IPS-NIHi7 (cell line): ENCODE measurements around the gene VPREB3.

Experiments
- DNase-seq: peaks from one replicate; pipeline ENCODE4 v3.0.0; 2012; ENCODE audit warnings: mixed read lengths; ENCODE audit errors: extremely low spot score

The VPREB3 gene

GRCh38 chr22:23754220-23754919 is at the start of gene VPREB3:
Gene VPREB3, minus strand, starts transcription at chr22:23754425. Its CDS starts 62 bp downstream, at chr22:23754363.
- no peak for DNase-seq

GRCh38 chr22:23803001-23803819 is 49.0 kb upstream of the VPREB3 start:
- DNase-seq = no peak

GRCh38 chr22:23801886-23802377 is 47.7 kb upstream of the VPREB3 start:
- no peak for DNase-seq

DNA sequence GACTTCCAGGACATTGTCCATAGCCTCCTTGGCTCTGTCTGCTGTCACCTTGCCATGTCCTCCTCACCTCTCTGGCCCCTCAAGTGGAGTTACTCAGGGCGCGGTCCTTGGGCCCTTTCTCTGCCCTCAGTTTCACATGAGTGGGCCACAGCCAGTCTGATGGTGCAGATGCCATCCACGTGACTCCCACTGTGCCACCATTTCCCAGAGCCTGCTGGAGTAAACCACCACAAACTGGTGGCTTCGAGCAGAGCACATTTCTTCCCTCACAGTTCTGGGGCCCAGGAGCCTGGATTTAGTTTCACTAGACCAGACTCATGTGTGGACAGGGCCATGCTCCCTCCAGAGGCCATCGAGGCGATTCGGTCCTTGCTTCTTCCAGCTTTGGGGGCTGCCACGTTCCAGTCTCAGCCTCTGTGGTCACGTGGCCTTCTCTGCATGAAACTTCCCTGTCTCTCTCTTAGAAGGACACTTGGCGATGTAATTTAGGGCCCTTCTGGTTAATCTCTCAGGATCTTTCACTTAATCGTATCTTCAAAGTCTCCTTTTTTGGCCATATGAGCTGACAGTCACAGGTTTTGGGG is 47.1 kb upstream of the VPREB3 start:
- DNase-seq = no peak

- DNase-seq = no peak
These were observed 46.3 kb upstream of the VPREB3 start for GRCh38 chr22:23800297-23801237.

- no peak for DNase-seq
These were observed 42.2 kb upstream of the VPREB3 start for GRCh38 chr22:23796461-23796860.

GRCh38 chr22:23793326-23793725 is 39.1 kb upstream of the VPREB3 start:
- no peak for DNase-seq

DNA sequence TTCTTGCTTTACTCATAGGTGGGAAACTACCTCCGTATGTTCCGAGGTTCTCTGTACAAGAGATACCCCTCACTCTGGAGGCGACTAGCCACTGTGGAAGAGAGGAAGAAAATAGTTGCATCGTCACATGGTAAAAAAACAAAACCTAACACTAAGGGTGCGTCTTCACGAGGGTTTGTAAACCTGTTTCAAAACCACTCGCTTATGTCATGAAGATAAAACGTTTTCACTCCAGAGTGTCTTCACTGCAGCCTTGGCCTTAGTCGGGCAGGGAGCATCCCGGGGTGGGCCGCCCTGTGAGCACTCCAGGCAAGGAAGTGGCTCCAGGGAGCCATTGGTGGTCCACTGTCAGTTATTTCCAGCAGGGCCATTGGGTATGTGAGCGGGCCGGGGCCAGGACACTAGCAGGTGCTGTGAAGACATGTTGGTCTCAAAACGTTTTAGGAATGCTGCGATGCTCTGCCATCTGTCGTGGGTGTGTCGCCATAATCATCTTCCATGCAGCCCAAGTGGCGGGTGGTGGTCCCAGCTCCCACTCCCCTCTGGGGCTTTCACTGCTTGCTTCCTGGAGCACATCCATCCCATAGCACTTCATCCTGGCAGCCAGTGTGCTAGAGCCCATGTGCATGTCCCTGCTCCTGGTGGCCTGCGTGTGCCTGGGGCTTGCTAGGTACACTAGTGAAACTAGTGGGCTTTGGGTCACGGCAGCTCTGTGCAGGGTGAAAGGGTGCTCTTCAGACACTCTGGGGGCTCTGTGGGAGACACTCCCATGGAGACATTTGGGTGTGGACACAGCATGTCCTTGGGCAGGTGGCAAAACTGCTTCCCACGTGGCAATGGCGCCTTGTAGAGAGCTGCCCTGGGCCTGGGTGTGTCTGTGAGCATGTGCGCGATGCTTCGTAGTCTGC is 37.8 kb upstream of the VPREB3 start:
- DNase-seq = no peak

DNA sequence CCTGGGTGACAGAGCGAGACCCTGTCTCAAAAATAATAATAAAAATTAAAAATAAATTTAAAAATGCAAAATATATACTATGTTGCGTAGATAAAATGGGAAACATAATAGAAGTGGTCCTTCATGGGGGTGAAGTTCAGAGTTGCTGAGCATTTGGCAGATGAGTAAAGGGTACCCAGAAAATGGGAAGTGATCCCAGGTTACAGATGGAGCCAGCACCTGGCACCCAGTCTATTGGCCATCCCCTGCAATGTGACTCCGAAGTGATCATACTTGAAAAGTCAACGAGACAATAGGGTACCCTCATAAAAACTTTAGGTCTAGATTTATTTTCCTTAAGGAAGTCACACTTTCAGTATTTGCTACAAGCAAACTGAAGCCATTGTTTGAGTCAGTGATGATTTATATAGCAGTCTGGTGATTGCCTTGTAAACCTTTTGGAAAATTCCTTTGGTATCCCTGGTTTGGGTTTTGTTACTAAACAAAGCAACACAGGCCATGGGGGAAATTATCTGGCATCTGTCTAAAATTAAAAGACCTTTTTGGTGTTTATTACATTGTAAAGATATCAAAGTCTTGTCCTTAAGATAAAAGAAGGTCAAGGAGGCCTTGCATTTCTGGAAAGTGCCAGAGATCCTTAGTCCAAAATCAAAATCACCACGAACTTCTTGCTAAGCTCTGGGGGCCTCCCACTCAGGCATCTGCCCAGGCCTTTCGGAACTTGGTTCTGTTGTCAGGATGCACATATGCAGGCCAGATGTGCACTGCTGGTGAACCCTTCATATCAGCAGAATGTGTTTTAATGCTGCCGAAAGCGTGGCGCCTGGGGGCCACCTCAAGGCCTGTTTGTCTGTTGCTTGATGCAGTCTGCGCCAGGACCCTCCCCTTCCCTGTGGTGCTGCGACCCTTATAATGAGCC is 36.9 kb upstream of the VPREB3 start:
- DNase-seq = no peak

GRCh38 chr22:23789638-23790037 is 35.4 kb upstream of the VPREB3 start:
- DNase-seq = no peak

DNA sequence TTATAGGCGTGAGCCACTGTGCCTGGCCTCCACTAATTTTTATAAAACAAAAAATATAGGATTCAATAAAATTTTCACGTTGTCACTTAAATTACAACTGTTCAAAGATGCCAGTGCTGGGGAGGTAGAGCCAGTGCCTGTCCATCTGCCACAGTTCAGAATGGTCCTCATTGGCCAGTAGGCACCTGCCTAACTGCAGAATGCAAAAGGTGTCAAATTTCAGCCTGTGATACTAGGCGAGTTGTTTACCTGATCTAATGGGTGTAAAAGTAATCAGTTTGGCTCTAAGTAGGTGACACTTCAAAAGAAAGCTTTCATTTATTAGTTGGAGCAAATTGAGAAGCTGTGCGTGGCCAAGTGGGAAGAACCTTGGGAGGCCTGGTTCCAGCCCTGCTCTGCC is 34.9 kb upstream of the VPREB3 start:
- no peak for DNase-seq

DNA sequence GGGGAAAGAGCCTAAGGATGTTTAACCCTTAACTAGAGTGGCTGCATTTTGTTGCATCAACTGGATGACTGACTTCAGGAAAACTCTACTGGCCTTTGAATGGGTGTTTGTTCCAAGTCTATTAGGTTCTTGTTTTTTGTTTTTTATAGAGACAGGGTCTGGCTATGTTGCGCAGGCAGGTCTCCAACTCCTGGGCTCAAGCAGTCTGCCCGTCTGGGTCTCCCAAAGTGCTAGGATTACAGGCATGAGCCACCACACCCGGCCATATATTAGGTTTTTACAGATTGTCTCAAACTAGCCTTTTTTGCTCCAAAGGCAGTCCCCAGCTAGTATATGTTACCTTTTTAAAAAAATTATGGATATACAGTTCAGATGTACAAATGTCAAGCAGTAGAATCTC is 33.7 kb upstream of the VPREB3 start:
- DNase-seq = no peak

DNA sequence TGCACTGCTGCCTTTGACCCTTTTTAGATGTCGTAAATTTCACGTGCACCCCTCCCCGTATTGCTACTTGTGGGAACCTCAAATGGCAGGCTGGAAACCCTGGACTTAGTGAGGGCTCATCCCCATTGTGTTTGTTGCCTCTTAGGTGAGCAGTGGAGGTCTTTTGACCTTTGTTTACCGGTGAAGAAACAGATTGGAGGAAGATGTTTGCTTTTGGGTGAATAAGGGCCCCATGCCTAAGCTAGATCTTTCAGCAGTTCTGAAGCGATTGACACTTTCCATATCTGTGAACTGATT is 33.3 kb upstream of the VPREB3 start:
- DNase-seq = no peak

DNA sequence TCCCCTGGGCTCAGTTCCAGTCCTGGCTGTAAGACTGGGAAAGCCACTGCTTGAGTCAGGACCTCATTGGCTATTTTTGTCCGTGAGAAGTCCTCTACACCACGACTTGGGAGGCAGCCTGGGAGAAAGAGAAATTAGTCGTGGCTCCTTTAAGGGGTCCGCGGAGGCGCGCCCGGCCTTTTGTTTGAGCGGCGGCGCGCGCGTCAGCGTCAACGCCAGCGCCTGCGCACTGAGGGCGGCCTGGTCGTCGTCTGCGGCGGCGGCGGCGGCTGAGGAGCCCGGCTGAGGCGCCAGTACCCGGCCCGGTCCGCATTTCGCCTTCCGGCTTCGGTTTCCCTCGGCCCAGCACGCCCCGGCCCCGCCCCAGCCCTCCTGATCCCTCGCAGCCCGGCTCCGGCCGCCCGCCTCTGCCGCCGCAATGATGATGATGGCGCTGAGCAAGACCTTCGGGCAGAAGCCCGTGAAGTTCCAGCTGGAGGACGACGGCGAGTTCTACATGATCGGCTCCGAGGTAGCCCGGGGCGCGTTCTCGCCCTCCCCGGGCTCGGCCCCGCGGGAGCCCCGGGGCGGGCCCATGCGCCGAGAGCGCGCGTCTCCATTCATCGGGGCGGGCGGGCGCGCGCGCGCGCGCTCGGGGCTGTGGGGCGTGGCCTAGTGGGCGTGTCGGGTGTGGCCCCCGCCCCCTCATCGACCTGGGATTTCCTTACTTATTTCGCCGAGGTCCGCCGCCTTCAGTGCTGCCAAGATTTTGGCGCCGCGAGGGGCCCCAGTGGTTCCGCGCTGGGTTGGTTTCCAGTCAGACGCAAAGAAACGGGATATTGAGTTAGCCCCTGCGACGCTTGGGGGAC is 32.8 kb upstream of the VPREB3 start, which contains the start of gene SMARCB1:
Gene SMARCB1, plus strand, starts transcription at position 215 of the 848 bp plus-strand sequence. Its CDS starts 204 bp downstream, at position 419.
- peak; percentile 97 for DNase-seq

- DNase-seq = no peak
These were observed 32.1 kb upstream of the VPREB3 start for GRCh38 chr22:23786261-23786710.

GRCh38 chr22:23784215-23784732 is 30.0 kb upstream of the VPREB3 start:
- DNase-seq = no peak

GRCh38 chr22:23783265-23784150 is 29.3 kb upstream of the VPREB3 start:
- no peak for DNase-seq
